GM23338 (cell line): Measurements from ENCODE around the gene IMMP2L.

ENCODE experiments used
- CTCF ChIP-seq, 2 experiments: fragments of 200-600 bp in 1 of 2; sonication (generic) in 1 of 2; conservative IDR thresholded peaks; 2 replicates each; pipeline versions ENCODE4 v1.5.1 to v1.6.1; 2016 to 2017; ENCODE audit warnings: antibody characterized with exemption in 2 of 2, low read depth in 2 of 2, mild to moderate bottlenecking in 2 of 2, moderate library complexity in 1 of 2
- EZH2 ChIP-seq: fragments of 200-600 bp; sonication (generic); IDR thresholded peaks from one replicate; pipeline ENCODE4 v1.8.0; 2017; ENCODE audit warnings: antibody characterized with exemption, mild to moderate bottlenecking, low read depth; ENCODE audit not compliant: unreplicated experiment
- JUNB ChIP-seq: IDR thresholded peaks from one replicate; pipeline ENCODE4 v1.6.1; 2016; ENCODE audit warnings: antibody characterized with exemption; ENCODE audit not compliant: unreplicated experiment
- POLR2AphosphoS5 ChIP-seq: IDR thresholded peaks from 2 replicates; pipeline ENCODE4 v1.6.1; 2016; ENCODE audit warnings: antibody characterized with exemption, low read depth

- TF ChIP-seq CTCF (conservative IDR thresholded peaks at IDR 0.05; ENCODE audit: low read depth in 2 of 2) (peak in 1 of 2 experiments; percentile 53; a peak in 2 of 4 replicates), POLR2AphosphoS5 (no peak), EZH2 (no peak), JUNB (no peak)
Measured at GRCh38 chr7:111312966-111313365, 249.3 kb downstream of the IMMP2L start.
